Stimulated activated CD8-positive, alpha-beta memory T cell treated with anti-CD3 and anti-CD28 coated beads, Interleukin-15, amount 100 ng/mL, for 1 hour (primary cell): ENCODE measurements around the gene LGALS3BP.

Experiments used
- DNase-seq: peaks from one replicate; pipeline ENCODE4 v3.0.0-alpha.2; 2020; ENCODE audit warnings: low read depth

LGALS3BP gene

GRCh38 chr17:78998311-78999055 is 18.8 kb upstream of the LGALS3BP start:
- no peak for DNase-seq

GRCh38 chr17:78997881-78998280 is 18.2 kb upstream of the LGALS3BP start:
- DNase-seq = no peak

- DNase-seq = no peak
Observed at GRCh38 chr17:78997231-78997741, 17.6 kb upstream of the LGALS3BP start.

GRCh38 chr17:78996781-78997201 is 17.1 kb upstream of the LGALS3BP start:
- no peak for DNase-seq

- DNase-seq = no peak
Observed at GRCh38 chr17:78995761-78996451, 16.2 kb upstream of the LGALS3BP start.

GRCh38 chr17:78995022-78995760 is 15.5 kb upstream of the LGALS3BP start:
- DNase-seq = no peak

- no peak for DNase-seq
Observed at GRCh38 chr17:78993981-78994671, 14.4 kb upstream of the LGALS3BP start.

- DNase-seq = peak; percentile 33
Observed at GRCh38 chr17:78993241-78993956, 13.7 kb upstream of the LGALS3BP start.

GRCh38 chr17:78992542-78993212 is 13.0 kb upstream of the LGALS3BP start:
- no peak for DNase-seq

- no peak for DNase-seq
Observed at GRCh38 chr17:78991906-78992532, 12.3 kb upstream of the LGALS3BP start.

GRCh38 chr17:78991017-78991738 is 11.5 kb upstream of the LGALS3BP start:
- no peak for DNase-seq

GRCh38 chr17:78990349-78991016 is 10.8 kb upstream of the LGALS3BP start:
- DNase-seq = no peak

GRCh38 chr17:78988152-78988551 is 8.4 kb upstream of the LGALS3BP start:
- DNase-seq = no peak

- no peak for DNase-seq
Observed at GRCh38 chr17:78986649-78987328, 7.1 kb upstream of the LGALS3BP start.

GRCh38 chr17:78986048-78986648 is 6.4 kb upstream of the LGALS3BP start:
- no peak for DNase-seq

GRCh38 chr17:78985395-78985794 is 5.7 kb upstream of the LGALS3BP start:
- DNase-seq = no peak

GRCh38 chr17:78981010-78981888 is 1.5 kb upstream of the LGALS3BP start:
- no peak for DNase-seq
